Tibial nerve (tissue), 4 donors: ENCODE results near the gene CSNK2A1. TPM values are rescaled to one million over a fixed set of nuclear protein-coding genes. Genes with fewer than 3 reads are reported as not detected.
"Not testable (repeated sequence)": the region's sequence is repeated elsewhere in the genome, so short reads cannot be mapped to it uniquely, and the experiment has no call there.

Experiments
- DNase-seq, 2 donors: peaks; one replicate each; pipeline ENCODE4 v3.0.0-alpha.2; 2019; ENCODE audit warnings: low spot score in 2 of 2
- H3K27ac ChIP-seq, 4 donors: fragments of 200-600 bp; sonication (generic) in 3 of 4; one replicate each; pipeline ENCODE4 v1.5.1; 2017 to 2019; ENCODE audit warnings: mild to moderate bottlenecking in 1 of 4
- H3K27me3 ChIP-seq, 2 donors: fragments of 200-600 bp; sonication (generic) in 1 of 2; one replicate each; pipeline versions ENCODE4 v1.5.1 to v1.6.0; 2017 to 2019
- H3K36me3 ChIP-seq, 3 donors: fragments of 200-600 bp; sonication (generic); one replicate each; pipeline ENCODE4 v1.5.1; 2018 to 2019
- H3K4me1 ChIP-seq, 4 donors: fragments of 200-600 bp; sonication (generic) in 3 of 4; one replicate each; pipeline ENCODE4 v1.5.1; 2017 to 2019
- H3K4me3 ChIP-seq, 4 donors: fragments of 200-600 bp; sonication (generic) in 3 of 4; one replicate each; pipeline ENCODE4 v1.5.1; 2017 to 2019; ENCODE audit warnings: mild to moderate bottlenecking in 1 of 4, moderate library complexity in 1 of 4
- H3K9me3 ChIP-seq, 4 donors: fragments of 200-600 bp; sonication (generic) in 3 of 4; one replicate each; pipeline ENCODE4 v1.5.1; 2017 to 2019
- EP300 ChIP-seq, 2 donors: sonication (generic); formaldehyde crosslinking; IDR thresholded peaks; one replicate each; pipeline ENCODE4 v1.6.1; 2017; ENCODE audit warnings: antibody characterized with exemption in 2 of 2, mild to moderate bottlenecking in 1 of 2
- POLR2A ChIP-seq, 2 donors: fragments of 450-650 bp; IDR thresholded peaks; one replicate each; pipeline ENCODE4 v1.6.1; 2017; ENCODE audit warnings: antibody characterized with exemption in 2 of 2, mild to moderate bottlenecking in 2 of 2, moderate library complexity in 2 of 2
- WGBS, 2 donors: methylation state at CpG; one replicate each; pipeline ENCODE4 v1.1.5; 2018; 5-methylcytosine and 5-hydroxymethylcytosine counted together
- total RNA-seq, 4 donors: library from RNA; depleted of rRNA; stranded (reverse); fragments of >200 nt; gene quantifications; one replicate each; pipeline ENCODE4 v1.1.0, GENCODE V29; 2016
- TF ChIP-seq, protein P1 (sequence below), 5 experiments: fragments of 200-600 bp in 3 of 5; fragments of 450-650 bp in 2 of 5; sonication (generic) in 3 of 5; IDR thresholded peaks; one replicate each; pipeline ENCODE4 v1.5.1; 2016 to 2019; ENCODE audit warnings: antibody characterized with exemption in 5 of 5, mild to moderate bottlenecking in 3 of 5, moderate library complexity in 2 of 5

The CSNK2A1 gene
- total RNA-seq, 4 donors from 2014 or later: 60.7 to 73.0 (median 64.1) TPM

GRCh38 chr20:480044-480443 lies 63.5 kb downstream of the CSNK2A1 start:
- peaks cover 0 to 27% (median 0%) of the 10 kb centered on the region in 4 donors for H3K4me1 ChIP-seq
- 28 to 39% methylated on average over 3 of the region's 3 CpGs for WGBS, 2 donors
- no peak for DNase-seq
- no peak overlapping the region for H3K27ac ChIP-seq
- H3K9me3 ChIP-seq: no peaks in the 10 kb centered on the region
- no peaks in the 10 kb centered on the region for H3K27me3 ChIP-seq
- no peak overlapping the region for H3K4me3 ChIP-seq
- TF ChIP-seq POLR2A (IDR thresholded peaks at IDR 0.05): no peak
- TF ChIP-seq EP300 (IDR thresholded peaks at IDR 0.05): no peak
- TF ChIP-seq, protein P1, sequence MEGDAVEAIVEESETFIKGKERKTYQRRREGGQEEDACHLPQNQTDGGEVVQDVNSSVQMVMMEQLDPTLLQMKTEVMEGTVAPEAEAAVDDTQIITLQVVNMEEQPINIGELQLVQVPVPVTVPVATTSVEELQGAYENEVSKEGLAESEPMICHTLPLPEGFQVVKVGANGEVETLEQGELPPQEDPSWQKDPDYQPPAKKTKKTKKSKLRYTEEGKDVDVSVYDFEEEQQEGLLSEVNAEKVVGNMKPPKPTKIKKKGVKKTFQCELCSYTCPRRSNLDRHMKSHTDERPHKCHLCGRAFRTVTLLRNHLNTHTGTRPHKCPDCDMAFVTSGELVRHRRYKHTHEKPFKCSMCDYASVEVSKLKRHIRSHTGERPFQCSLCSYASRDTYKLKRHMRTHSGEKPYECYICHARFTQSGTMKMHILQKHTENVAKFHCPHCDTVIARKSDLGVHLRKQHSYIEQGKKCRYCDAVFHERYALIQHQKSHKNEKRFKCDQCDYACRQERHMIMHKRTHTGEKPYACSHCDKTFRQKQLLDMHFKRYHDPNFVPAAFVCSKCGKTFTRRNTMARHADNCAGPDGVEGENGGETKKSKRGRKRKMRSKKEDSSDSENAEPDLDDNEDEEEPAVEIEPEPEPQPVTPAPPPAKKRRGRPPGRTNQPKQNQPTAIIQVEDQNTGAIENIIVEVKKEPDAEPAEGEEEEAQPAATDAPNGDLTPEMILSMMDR (IDR thresholded peaks at IDR 0.05): no peak
- peaks cover 0 to 45% (median 10%) of the 10 kb centered on the region in 3 donors for H3K36me3 ChIP-seq

DNA sequence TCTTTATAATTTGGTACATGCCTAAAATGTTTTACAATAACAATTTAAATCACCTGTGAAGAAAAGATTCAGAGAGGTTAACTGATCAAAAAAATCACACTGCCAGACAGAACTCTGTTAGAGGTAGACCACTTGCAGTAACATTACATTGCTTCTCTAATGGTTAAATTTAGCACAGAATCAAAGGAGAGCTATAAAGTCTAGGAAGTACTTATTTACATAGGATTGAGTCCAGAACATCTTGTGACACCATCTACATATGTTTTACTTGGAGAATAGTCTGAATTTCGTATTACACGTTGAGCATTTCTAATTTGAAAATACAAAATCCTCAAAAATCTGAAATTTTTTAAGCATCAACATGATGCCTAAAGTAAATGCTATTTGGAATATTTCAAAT lies 64.1 kb downstream of the CSNK2A1 start:
- peaks cover 0 to 43% (median 10%) of the 10 kb centered on the region in 3 donors for H3K36me3 ChIP-seq
- H3K27ac ChIP-seq: no peak overlapping the region
- no peak for TF ChIP-seq EP300 (IDR thresholded peaks at IDR 0.05)
- no peak for TF ChIP-seq POLR2A (IDR thresholded peaks at IDR 0.05)
- TF ChIP-seq, protein P1 (IDR thresholded peaks at IDR 0.05): no peak
- 46 to 56% methylated on average over 2 of the region's 2 CpGs for WGBS, 2 donors
- no peak for DNase-seq
- H3K9me3 ChIP-seq: no peaks in the 10 kb centered on the region
- no peak overlapping the region for H3K4me3 ChIP-seq
- H3K27me3 ChIP-seq: no peaks in the 10 kb centered on the region
- peaks cover 0 to 27% (median 0%) of the 10 kb centered on the region in 4 donors for H3K4me1 ChIP-seq

GRCh38 chr20:478949-479429 lies 64.6 kb downstream of the CSNK2A1 start:
- WGBS, 2 donors: 46 to 50% methylated on average over 3 of the region's 3 CpGs
- no peaks in the 10 kb centered on the region for H3K27me3 ChIP-seq
- no peaks in the 10 kb centered on the region for H3K9me3 ChIP-seq
- TF ChIP-seq, protein P1 (IDR thresholded peaks at IDR 0.05): peak; percentile 44 to 73 (median 62)
- no peak for TF ChIP-seq POLR2A (IDR thresholded peaks at IDR 0.05)
- H3K27ac ChIP-seq: no peak overlapping the region
- peak in 1 of 2 donors; percentile 63 for DNase-seq
- H3K4me1 ChIP-seq: peaks cover 0 to 26% (median 0%) of the 10 kb centered on the region in 4 donors
- peaks cover 0 to 38% (median 10%) of the 10 kb centered on the region in 3 donors for H3K36me3 ChIP-seq
- no peak overlapping the region for H3K4me3 ChIP-seq

DNA sequence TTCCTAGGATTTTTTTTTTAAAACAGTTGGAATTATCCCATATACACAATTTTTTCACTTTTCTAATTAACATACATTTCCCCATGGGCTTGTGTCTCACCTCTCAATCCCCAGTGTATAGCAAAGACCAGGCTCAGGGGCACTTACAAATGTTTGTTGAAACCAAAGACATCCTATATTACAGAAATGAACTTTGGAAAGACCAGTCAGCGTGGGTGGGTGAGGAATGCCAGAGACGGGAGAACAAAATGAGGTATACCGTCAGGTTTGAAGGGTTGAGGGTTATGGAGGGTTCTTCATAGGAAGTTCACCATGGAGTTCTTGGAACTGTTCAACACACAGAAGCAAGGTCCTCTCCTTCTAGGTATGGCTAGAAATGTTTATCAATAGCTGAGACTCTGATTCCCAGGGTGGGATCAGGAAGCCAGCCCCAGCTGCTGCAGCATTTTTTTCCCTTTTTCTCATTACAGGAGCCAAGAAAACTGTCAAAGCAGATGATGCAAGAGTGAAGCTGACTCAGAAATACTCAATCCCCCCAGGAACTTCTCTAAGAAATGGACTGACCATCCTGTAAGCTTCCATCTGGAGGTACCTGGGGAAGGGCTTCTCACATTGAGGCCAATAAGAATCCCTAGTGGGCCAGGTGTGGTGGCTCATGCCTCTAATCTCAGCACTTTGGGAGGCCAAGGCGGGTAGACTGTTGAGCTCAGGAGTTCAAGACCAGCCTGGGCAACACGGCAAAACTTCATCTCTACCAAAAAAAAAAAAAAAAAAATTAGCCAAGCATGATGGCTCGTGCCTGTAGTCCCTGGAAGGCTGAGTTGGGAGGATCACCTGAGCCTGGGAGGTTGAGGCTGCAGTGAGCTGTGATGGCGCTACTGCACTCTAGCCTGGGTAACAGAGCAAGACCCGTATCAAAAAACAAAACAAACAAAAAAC lies 65.3 kb downstream of the CSNK2A1 start:
- H3K4me3 ChIP-seq: no peak overlapping the region
- H3K36me3 ChIP-seq: peaks cover 0 to 36% (median 10%) of the 10 kb centered on the region in 3 donors
- H3K9me3 ChIP-seq: no peaks in the 10 kb centered on the region
- DNase-seq: no peak
- WGBS, 2 donors: 80 to 83% methylated on average over 8 of the region's 8 CpGs
- TF ChIP-seq EP300 (IDR thresholded peaks at IDR 0.05): no peak
- TF ChIP-seq, protein P1 (IDR thresholded peaks at IDR 0.05): no peak
- no peak for TF ChIP-seq POLR2A (IDR thresholded peaks at IDR 0.05)
- no peaks in the 10 kb centered on the region for H3K27me3 ChIP-seq
- H3K4me1 ChIP-seq: peaks cover 0 to 23% (median 0%) of the 10 kb centered on the region in 4 donors
- H3K27ac ChIP-seq: peak overlapping the region in 1 of 4 donors; percentile 8

DNA sequence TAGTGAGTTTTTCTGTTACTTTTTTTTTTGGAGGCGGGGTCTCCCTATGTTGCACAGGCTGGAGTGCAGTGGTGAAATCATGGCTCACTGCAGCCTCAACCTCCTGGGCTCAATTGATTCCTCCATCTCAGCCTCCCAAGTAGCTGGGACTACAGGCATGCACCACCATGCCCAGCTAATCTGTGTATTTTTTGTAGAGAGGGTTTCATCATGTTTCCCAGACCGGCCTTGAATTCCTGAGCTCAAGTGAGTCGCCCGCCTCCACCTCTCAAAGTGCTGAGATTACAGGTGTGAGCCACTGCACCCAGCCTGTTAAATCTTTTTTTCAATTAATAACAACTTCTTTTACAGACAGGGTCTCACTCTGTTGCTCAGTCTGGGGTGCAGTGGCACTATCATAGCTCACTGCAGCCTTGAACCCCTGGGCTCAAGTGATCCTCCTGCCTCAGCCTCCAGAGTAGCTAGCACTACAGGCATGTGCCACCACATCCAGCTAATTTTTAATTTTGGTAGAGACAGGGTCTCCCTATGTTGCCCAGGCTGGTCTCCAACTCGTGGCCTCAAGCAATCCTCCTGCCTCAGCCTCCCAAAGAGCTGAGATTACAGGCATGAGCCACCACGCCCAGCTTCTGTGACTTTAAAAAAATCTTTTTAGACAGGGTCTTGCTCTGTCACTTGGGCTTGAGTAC lies 66.9 kb downstream of the CSNK2A1 start:
- Histone ChIP-seq H3K4me1 (peaks cover 0 to 23% (median 0%) of the 10 kb centered on the region in 4 donors), H3K36me3 (peaks cover 0 to 22% (median 2%) of the 10 kb centered on the region in 3 donors)
- H3K4me3 ChIP-seq, H3K27ac ChIP-seq, H3K27me3 ChIP-seq, DNase-seq, H3K9me3 ChIP-seq: not testable (repeated sequence)
- 97 to 99% methylated on average over 6 of the region's 6 CpGs for WGBS, 2 donors
